Epidermal melanocyte (primary cell): ENCODE results near the gene GAK.

Experiments
- DNase-seq: peaks from one replicate; pipeline ENCODE4 v3.0.0; 2011; ENCODE audit warnings: low spot score; ENCODE audit not compliant: insufficient read length

The GAK gene

GRCh38 chr4:964346-965025 is 32.4 kb upstream of the GAK start:
- no peak for DNase-seq

DNA sequence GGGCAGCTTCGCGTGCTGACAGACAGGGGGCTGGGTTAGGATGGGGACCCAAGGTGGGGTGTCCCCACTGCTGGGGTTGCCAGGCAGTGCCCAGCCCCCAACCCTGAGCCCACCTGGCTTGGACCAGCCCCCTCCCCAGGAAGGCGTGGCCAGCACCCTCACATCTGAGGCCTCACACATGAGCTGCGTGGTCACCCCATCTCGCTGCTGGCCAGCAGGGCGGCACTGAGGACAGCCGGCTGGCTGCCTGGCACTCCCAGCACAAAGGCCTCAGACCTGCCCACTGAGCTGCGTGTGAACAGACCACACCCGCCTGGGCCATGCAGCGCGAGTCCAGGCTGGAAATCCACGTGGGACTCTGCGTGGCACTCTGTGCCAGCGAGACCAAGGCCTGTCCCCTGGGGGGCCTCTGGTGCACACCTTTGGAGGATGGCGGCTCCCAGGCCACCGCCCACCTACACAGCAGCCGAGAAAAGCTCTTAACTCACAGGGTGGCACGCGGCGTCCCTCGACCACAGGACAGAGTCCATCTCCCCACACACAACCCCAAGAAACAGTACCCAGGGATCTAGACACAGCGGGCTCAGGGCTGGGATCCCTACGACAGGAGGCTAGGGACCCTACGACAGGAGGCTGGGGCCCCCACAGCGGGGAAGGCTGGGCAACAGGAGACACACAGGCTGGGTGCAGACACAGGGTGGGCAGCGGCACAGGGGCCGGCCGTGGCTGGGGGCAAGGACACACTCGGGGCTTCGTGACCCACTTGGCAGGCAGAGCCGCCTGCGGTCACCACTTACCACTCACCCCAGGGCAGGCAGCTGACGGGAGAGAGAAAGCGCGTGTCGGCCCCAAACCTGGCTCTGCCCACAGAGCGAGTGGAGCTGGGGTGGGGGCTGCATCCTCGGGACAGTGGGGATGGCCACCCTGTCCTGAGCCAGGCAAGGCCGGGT is 31.4 kb upstream of the GAK start:
- no peak for DNase-seq

GRCh38 chr4:962231-963208 is 30.4 kb upstream of the GAK start:
- no peak for DNase-seq

GRCh38 chr4:961351-962230 is 29.5 kb upstream of the GAK start:
- DNase-seq, result no peak

DNA sequence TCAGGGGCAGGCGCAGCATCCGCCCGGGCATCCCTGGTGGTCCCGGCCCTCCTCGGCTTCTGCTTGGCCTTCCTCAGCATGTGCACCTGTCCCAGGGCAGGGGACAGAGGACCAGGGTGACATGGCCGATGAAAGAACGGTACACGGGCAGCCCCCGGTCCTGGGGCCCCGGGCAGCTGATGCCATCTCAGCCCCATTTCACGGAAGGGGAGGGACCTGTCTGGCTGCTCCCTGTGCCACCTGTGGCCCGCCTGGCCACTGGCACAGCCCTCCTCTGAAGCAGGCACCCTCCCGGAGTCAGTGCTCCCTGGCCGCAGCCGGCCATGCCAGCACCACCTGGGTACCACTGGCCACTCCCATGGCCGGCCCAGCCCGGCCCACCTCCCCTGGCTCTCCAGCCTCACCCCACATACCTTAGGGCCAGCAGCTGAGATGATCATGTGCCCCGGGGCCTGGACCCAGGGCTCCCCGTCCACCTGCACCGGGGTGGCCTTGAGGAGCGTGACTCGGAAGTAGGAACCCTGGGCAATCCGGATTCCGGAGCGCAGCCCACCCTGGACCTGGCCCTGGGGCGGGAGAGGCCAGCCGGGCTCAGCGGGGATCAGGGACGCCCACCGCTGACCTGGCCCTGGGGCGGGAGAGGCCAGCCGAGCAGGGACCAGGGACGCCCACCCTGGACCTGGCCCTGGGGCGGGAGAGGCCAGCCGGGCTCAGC is 28.7 kb upstream of the GAK start:
- DNase-seq, result no peak

DNA sequence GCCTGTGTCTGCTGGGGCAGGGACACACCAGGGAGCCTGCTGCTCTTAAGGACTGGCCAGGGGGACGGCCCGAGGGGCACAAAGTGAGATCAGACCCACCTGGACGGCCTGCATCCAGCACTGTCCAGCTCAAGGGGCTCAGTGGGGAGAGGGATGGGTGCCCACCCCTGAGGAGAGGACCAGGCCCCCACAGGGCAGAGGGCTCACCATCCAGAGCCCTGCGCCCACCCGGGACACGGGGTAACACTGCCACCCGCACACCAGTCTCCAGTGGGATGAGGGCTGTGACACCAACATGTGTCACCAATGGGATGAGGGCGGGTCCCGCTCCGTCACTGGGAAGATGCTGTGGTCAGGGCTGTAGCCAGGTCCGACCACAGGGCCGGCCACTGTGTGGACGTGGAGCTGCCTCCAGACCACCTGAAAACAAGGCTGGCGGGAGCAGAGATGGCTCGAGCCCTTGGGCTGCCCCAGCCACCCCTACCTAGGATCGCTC is 28.1 kb upstream of the GAK start:
- DNase-seq, result no peak

GRCh38 chr4:959338-960139 is 27.4 kb upstream of the GAK start:
- DNase-seq, result no peak

GRCh38 chr4:958696-959337 is 26.7 kb upstream of the GAK start:
- no peak for DNase-seq

DNA sequence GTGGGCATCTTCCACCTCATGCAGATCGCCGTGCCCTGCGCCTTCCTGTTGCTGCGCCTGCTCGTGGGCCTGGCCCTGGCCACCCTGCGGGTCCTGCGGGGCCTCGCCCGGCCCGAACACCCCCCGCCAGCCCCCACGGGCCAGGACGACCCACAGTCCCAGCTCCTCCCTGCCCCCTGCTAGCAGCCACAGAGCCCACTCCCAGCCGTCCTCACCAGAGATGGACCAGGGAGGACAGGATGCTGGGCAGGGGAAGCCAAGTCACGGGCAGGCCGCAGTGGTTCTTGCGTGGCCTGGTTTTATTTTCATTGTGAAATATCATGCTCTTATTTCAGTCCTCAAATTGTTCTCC is 26.2 kb upstream of the GAK start:
- no peak for DNase-seq

DNA sequence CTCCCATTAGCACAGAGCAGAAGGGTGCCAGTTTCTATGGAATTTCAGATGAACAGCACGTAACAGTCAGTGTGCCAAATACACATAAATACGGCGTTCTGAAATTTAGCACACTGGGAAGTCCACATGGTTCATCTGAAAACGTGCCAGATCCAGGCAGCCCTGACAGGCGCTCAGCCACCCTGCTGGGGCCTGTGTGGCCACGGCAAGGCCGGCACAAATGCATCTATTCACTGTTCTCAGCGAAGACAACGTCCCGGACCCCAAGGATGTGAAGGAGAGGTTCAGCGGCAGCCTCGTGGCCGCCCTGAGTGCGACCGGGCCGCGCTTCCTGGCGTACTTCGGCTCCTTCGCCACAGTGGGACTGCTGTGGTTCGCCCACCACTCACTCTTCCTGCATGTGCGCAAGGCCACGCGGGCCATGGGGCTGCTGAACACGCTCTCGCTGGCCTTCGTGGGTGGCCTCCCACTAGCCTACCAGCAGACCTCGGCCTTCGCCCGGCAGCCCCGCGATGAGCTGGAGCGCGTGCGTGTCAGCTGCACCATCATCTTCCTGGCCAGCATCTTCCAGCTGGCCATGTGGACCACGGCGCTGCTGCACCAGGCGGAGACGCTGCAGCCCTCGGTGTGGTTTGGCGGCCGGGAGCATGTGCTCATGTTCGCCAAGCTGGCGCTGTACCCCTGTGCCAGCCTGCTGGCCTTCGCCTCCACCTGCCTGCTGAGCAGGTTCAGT is 25.6 kb upstream of the GAK start:
- no peak for DNase-seq

DNA sequence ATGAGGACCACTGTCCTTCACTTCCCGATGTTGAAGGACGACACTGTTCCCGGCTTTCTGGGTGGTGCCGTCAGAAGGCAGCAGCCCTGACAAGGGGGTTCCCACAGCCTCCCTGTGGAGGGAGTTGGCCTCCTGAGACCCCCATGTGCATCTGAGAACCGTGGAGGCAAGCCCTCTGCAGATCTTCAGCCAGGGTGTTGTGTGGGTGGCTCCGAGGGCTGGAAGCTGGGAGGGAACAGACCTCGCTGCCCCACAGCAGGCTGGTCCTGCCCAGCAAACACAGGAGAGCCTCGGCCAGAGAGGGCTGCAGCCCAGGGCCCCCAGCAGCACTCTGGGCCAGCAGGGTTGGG is 25.1 kb upstream of the GAK start:
- no peak for DNase-seq

GRCh38 chr4:956531-957230 is 24.6 kb upstream of the GAK start:
- DNase-seq, result no peak

DNA sequence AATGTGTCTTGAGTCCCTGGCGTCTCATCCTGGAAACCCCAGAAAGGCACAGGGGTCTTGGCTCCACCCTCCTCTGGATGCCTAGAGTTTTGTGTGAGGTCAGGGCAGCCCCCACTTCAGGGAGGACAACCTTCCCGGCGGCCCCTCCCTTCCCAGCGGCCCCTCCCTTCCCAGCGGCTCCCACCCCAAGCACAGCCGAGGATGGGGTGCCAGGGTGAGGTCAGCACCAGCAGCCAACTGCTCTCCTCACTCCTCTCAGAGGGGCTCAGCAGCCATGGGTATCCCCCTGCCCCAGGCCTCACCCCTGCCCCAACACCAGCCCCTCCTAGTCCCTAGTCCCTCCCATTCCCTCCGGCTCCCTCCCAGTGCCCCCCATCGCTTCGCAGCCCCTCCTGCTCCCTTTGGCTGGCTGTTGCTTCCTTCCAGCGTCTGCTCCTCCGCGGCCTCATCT is 23.8 kb upstream of the GAK start:
- DNase-seq, result no peak

DNA sequence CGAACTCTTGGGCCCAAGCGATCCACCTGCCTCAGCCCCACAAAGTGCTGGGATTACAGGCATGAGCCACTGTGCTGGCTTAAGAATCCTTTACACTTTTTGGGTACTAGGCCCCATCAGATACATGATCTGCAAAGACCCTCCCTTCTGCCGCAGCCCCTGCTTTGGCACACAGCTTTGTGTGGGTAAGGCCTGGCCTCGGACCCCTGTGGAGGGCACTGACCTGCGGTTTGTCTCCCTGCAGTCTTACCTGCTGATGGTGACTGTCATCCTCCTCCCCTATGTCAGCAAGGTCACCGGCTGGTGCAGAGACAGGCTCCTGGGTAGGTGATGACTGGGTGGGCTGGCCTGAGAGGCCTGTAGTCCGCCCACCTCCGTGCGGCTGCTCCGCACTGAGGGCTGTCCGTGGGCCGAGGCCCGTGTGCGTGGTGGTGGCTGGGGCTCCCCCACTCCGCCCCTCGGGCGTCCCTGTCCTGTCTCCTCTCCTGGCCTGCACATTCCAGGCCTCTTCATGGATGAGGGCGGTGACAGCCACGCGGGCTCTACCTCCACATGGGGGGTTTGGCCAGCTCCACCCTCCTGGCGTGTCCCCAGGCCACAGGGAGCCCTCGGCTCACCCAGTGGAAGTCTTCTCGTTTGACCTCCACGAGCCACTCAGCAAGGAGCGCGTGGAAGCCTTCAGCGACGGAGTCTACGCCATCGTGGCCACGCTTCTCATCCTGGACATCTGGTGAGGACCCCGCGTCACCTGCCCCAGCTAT is 23.2 kb upstream of the GAK start:
- DNase-seq, result no peak

- DNase-seq, result no peak
Observed at GRCh38 chr4:954211-955020, 22.3 kb upstream of the GAK start.

- DNase-seq, result no peak
Observed at GRCh38 chr4:953574-953915, 21.4 kb upstream of the GAK start.
